Measurements from ENCODE around the gene CD180. TPM values are rescaled to one million over a fixed set of nuclear protein-coding genes. Genes with fewer than 3 reads are reported as not detected.

CD180 gene
- total RNA-seq, 4 donors from 2014 or later, result 0.10 to 0.56 (median 0.22) TPM; not detected in 1

- no peak for ATAC-seq
- peaks cover 16 to 19% of the 10 kb centered on the region in 2 donors for H3K4me1 ChIP-seq
- DNase-seq, result no peak
- H3K27ac ChIP-seq, result peak overlapping the region; percentile 48 to 79 (median 70)
- no peak overlapping the region for H3K4me3 ChIP-seq
- no peaks in the 10 kb centered on the region for H3K9me3 ChIP-seq
- intact Hi-C loops (cut with DNase I; ENCODE audit: low total_unique reads) (no loop called here), in situ Hi-C loops (cut with MboI; ENCODE audit: low sequenced_read_pairs in 4 of 4) (loop anchor here in 3 of 4 donors (10.0 to 25.0 kb wide), 3 partner anchors 52 to 904 kb away; no protein-coding TSS in a partner anchor)
- no peaks in the 10 kb centered on the region for H3K27me3 ChIP-seq
- H3K36me3 ChIP-seq, result no peaks in the 10 kb centered on the region
- TF ChIP-seq POLR2A (IDR thresholded peaks at IDR 0.05), result no peak
- no peak for TF ChIP-seq CTCF (IDR thresholded peaks at IDR 0.05 in 4 of 5, conservative IDR thresholded peaks at IDR 0.05 in 1 of 5)
Observed at GRCh38 chr5:67216564-67216963, 20.0 kb upstream of the CD180 start.

- Histone ChIP-seq H3K9me3 (no peaks in the 10 kb centered on the region), H3K4me3 (peak overlapping the region; percentile 26 to 42 (median 26)), H3K27ac (peak overlapping the region; percentile 48 to 79 (median 70)), H3K36me3 (no peaks in the 10 kb centered on the region), H3K27me3 (no peaks in the 10 kb centered on the region), H3K4me1 (peaks cover 16 to 19% of the 10 kb centered on the region in 2 donors)
- intact Hi-C loops (cut with DNase I; ENCODE audit: low total_unique reads), result no loop called here
- ATAC-seq (peak; percentile 72 to 80), DNase-seq (peak; percentile 64 to 75)
- TF ChIP-seq CTCF (IDR thresholded peaks at IDR 0.05 in 4 of 5, conservative IDR thresholded peaks at IDR 0.05 in 1 of 5) (no peak), POLR2A (IDR thresholded peaks at IDR 0.05) (peak in 1 of 2 donors; percentile 21)
- in situ Hi-C loops (cut with MboI; ENCODE audit: low sequenced_read_pairs in 4 of 4), result loop anchor here in 3 of 4 donors (10.0 to 25.0 kb wide), 3 partner anchors 51 to 903 kb away; no protein-coding TSS in a partner anchor
Observed at GRCh38 chr5:67215519-67216471, 19.2 kb upstream of the CD180 start.

GRCh38 chr5:67214707-67215447 lies 18.3 kb upstream of the CD180 start:
- in situ Hi-C loops (cut with MboI; ENCODE audit: low sequenced_read_pairs in 4 of 4) (loop anchor here in 3 of 4 donors (5.0 to 25.0 kb wide), 5 partner anchors 50 to 903 kb away; no protein-coding TSS in a partner anchor), intact Hi-C loops (cut with DNase I; ENCODE audit: low total_unique reads) (no loop called here)
- TF ChIP-seq CTCF (IDR thresholded peaks at IDR 0.05 in 4 of 5, conservative IDR thresholded peaks at IDR 0.05 in 1 of 5) (no peak), POLR2A (IDR thresholded peaks at IDR 0.05) (no peak)
- ATAC-seq (peak; percentile 23 to 26), DNase-seq (no peak)
- peak overlapping the region; percentile 48 to 79 (median 70) for H3K27ac ChIP-seq
- no peaks in the 10 kb centered on the region for H3K27me3 ChIP-seq
- H3K36me3 ChIP-seq, result no peaks in the 10 kb centered on the region
- no peaks in the 10 kb centered on the region for H3K9me3 ChIP-seq
- H3K4me1 ChIP-seq, result peaks cover 16 to 19% of the 10 kb centered on the region in 2 donors
- no peak overlapping the region for H3K4me3 ChIP-seq

GRCh38 chr5:67214036-67214435 lies 17.4 kb upstream of the CD180 start:
- intact Hi-C loops (cut with DNase I; ENCODE audit: low total_unique reads) (no loop called here), in situ Hi-C loops (cut with MboI; ENCODE audit: low sequenced_read_pairs in 4 of 4) (loop anchor here in 3 of 4 donors (5.0 to 25.0 kb wide), 5 partner anchors 49 to 902 kb away; no protein-coding TSS in a partner anchor)

More at GRCh38 chr5:67214036-67214435, 17.4 kb upstream of the CD180 start:
- no peak for TF ChIP-seq CTCF (IDR thresholded peaks at IDR 0.05 in 4 of 5, conservative IDR thresholded peaks at IDR 0.05 in 1 of 5)
- no peak for TF ChIP-seq POLR2A (IDR thresholded peaks at IDR 0.05)
- peaks cover 16 to 19% of the 10 kb centered on the region in 2 donors for H3K4me1 ChIP-seq
- H3K36me3 ChIP-seq, result no peaks in the 10 kb centered on the region
- no peaks in the 10 kb centered on the region for H3K27me3 ChIP-seq
- no peak for DNase-seq
- no peak for ATAC-seq
- H3K4me3 ChIP-seq, result no peak overlapping the region
- H3K27ac ChIP-seq, result peak overlapping the region in 2 of 4 donors; percentile 22 to 48
- H3K9me3 ChIP-seq, result no peaks in the 10 kb centered on the region

All from gastrocnemius medialis (tissue), 4 donors.